Activated CD4-positive, alpha-beta T cell treated with anti-CD3 and anti-CD28 coated beads, Interleukin-2, amount 10 ng/mL, durations not matched to agents 7 days and 5 days (primary cell): ENCODE data around the gene MYL9. TPM values are rescaled to one million over a fixed set of nuclear protein-coding genes. Genes with fewer than 3 reads are reported as not detected.

Experiments
- CTCF ChIA-PET: fragments of 350-600 bp; sonication (Branson Sonifier 250); formaldehyde crosslinking; loops from one replicate; lab custom pipeline; 2021; ENCODE audit warnings: antibody characterized with exemption; lab: Charles Lee
- POLR2A ChIA-PET: fragments of 350-600 bp; sonication (Branson Sonifier 250); formaldehyde crosslinking; loops from one replicate; lab custom pipeline; 2021; ENCODE audit warnings: antibody characterized with exemption; lab: Charles Lee
- DNase-seq: peaks from one replicate; pipeline ENCODE4 v3.0.0-alpha.2; 2020
- H3K27ac Mint-ChIP-seq: one replicate; pipeline ENCODE4 v1.8.0; 2021; ENCODE audit warnings: mild to moderate bottlenecking, moderate library complexity, mixed read lengths
- H3K27me3 Mint-ChIP-seq: one replicate; pipeline ENCODE4 v1.8.0; 2021; ENCODE audit warnings: mixed read lengths
- H3K36me3 Mint-ChIP-seq: one replicate; pipeline ENCODE4 v1.8.0; 2021; ENCODE audit warnings: low read depth, mixed read lengths
- H3K4me1 Mint-ChIP-seq: one replicate; pipeline ENCODE4 v1.8.0; 2021; ENCODE audit warnings: mixed read lengths
- H3K4me3 Mint-ChIP-seq: one replicate; pipeline ENCODE4 v1.8.0; 2021; ENCODE audit warnings: mild to moderate bottlenecking, moderate library complexity, mixed read lengths
- H3K9me3 Mint-ChIP-seq: one replicate; pipeline ENCODE4 v1.8.0; 2021; ENCODE audit warnings: mixed read lengths
- total RNA-seq, 2 experiments: library from RNA; stranded (reverse); gene quantifications; one replicate each; pipeline ENCODE4 v1.2.3, GENCODE V29; 2021

The MYL9 gene
- total RNA-seq, result under 1 TPM; 0.25 to 0.42 TPM

DNA sequence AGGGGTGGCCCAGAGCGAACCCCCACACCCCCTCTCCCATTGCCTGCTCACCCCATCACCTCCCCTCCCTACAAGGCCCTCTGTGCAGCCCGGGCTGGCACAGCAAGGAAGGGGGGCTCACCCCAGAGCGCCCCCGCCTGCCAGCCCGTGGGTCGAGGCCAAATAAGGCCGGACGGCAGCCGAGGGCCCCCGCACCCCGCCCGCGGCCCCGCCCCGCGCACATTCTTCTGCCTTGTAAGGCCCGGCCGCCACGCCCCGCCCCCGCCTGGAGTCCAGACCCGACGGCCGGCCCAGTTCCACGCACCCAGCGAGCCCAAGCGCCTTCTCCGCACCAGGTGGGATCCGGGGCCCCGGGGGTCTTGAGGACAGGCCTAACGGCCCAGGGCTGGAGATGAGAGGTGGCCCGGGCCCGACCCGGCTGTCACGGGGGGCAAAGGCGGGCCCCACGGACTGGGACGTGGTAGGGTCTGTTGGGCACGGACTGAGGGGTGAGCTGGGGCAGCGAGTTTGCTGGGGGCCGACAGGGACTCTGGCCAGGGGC lies at the start of gene MYL9:
Gene MYL9, plus strand, starts transcription at position 293 of the 541 bp plus-strand sequence. CDS start 3,366 bp downstream, outside the sequence.
- no peak for DNase-seq
- POLR2A ChIA-PET, result no interaction called here
- Mint-ChIP-seq H3K9me3 (no peaks in the 10 kb centered on the region), H3K27ac (no peak within 1 kb of the TSS), H3K4me1 (no peaks in the 10 kb centered on the region), H3K27me3 (no peaks in the 10 kb centered on the region), H3K36me3 (no peaks in the 10 kb centered on the region), H3K4me3 (no peak within 1 kb of the TSS)
- CTCF ChIA-PET, result no interaction called here

DNA sequence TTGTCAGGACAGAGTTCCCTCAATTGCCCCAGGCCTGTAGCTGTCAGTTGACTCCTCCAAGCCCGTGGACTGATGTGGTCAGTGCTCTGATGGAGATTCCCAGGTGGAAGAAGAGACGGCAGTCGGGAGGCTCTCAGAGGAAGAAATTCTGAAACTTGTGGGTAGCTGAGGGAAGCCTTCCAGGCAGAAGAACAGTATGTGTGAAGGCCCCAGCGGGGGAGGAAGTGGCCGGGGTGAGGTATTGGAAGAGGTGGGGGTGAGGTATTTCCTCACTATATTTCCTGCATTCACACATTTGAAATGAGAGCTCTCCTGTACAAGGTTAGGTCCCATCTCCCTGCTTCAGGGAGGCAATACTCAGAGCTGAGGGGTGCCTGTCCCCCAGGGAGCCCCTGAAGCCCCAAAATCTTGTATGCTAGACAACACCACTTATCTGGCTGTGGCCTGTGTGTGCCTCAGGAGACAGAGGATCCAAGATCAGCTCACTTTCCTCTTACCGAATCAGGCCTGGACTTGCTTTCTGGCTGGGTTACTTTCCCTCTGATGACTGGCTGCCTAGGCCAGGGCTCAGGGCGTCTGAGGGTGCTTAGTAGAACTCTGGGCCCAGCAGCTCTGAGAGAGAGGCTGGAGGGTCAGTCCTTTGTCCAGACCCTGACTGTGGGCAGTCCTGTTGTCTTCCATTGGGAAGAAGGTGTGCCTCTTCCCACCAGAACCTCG lies 49.3 kb upstream of the MYL9 start:
- Mint-ChIP-seq H3K27me3 (no peaks in the 10 kb centered on the region), H3K4me3 (peak overlapping the region; percentile 49), H3K27ac (peak overlapping the region; percentile 92), H3K9me3 (no peaks in the 10 kb centered on the region), H3K4me1 (peaks cover 32% of the 10 kb centered on the region), H3K36me3 (no peaks in the 10 kb centered on the region)
- DNase-seq, result peak; percentile 74
- ChIA-PET POLR2A (interaction anchor here (0.6 to 0.9 kb wide), 2 partner anchors 19 to 90 kb away, joined by 3 read pairs; no protein-coding TSS in a partner anchor), CTCF (interaction anchor here (0.6 to 2.0 kb wide), 4 partner anchors 9 to 22 kb away, joined by 3 to 5 read pairs (median 4); no protein-coding TSS in a partner anchor)

DNA sequence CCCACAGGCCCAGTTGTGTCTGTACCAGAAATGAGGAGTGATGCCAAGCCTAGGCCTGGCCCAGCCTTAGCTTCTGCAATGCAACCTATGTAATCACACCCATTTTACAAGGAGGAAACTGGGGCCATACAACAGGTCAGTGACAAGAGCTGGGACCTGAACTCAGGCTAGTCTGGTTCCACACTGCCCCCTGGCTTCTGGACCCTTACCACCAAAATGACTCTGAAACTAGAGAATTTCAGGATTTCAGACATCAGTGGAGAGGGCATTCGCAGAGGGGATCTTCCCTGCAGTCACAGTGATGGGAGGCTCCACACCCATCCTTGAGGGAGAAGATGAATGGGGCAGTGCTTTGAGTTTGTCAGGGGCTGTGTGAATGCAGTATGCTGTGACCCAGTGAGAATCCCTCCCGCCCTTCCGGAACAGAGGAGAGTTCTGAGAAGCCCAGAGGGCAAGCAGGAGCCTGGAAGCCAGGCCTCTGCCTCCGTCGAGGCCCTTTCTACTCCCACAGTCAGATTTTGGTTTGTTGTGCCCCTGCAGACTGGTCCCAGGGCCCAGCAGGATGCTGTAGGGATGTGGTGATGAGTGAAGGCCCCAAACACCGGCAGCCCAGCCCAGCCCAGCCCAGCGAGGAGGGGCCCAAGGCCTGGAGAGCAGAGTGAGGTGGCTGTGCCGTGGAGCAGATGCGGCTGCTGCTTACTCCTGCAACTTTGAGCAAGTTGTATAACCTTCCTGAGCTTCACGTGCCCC lies 48.1 kb upstream of the MYL9 start:
- DNase-seq, result no peak
- H3K27me3 Mint-ChIP-seq, result no peaks in the 10 kb centered on the region
- H3K9me3 Mint-ChIP-seq, result no peaks in the 10 kb centered on the region
- no peak overlapping the region for H3K27ac Mint-ChIP-seq
- CTCF ChIA-PET, result interaction anchor here (0.6 to 2.0 kb wide), 3 partner anchors 11 to 18 kb away, joined by 3 to 5 read pairs (median 5); no protein-coding TSS in a partner anchor
- POLR2A ChIA-PET, result no interaction called here
- no peaks in the 10 kb centered on the region for H3K36me3 Mint-ChIP-seq
- H3K4me1 Mint-ChIP-seq, result peaks cover 32% of the 10 kb centered on the region
- no peak overlapping the region for H3K4me3 Mint-ChIP-seq

DNA sequence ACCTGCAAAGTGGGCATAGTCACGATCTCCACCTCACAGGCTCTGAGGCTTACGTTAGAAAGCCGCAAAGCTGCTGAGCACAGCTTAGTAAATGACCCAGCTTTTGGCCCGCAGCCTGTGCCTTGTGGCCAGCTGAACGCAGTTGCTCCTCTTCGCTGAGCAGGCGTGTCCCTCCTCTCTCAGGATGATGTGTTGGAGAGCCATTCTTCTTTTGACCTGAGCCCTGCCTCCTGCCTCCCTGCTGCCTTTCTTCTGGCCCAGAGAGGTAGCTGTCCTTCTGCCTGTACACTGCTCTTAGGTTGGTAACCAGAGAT lies 47.6 kb upstream of the MYL9 start:
- POLR2A ChIA-PET, result no interaction called here
- peaks cover 32% of the 10 kb centered on the region for H3K4me1 Mint-ChIP-seq
- CTCF ChIA-PET, result interaction anchor here (1.0 to 1.3 kb wide), 2 partner anchors 12 to 112 kb away, joined by 3 to 5 read pairs; partner anchors contain the start of gene RAB5IF

DNA sequence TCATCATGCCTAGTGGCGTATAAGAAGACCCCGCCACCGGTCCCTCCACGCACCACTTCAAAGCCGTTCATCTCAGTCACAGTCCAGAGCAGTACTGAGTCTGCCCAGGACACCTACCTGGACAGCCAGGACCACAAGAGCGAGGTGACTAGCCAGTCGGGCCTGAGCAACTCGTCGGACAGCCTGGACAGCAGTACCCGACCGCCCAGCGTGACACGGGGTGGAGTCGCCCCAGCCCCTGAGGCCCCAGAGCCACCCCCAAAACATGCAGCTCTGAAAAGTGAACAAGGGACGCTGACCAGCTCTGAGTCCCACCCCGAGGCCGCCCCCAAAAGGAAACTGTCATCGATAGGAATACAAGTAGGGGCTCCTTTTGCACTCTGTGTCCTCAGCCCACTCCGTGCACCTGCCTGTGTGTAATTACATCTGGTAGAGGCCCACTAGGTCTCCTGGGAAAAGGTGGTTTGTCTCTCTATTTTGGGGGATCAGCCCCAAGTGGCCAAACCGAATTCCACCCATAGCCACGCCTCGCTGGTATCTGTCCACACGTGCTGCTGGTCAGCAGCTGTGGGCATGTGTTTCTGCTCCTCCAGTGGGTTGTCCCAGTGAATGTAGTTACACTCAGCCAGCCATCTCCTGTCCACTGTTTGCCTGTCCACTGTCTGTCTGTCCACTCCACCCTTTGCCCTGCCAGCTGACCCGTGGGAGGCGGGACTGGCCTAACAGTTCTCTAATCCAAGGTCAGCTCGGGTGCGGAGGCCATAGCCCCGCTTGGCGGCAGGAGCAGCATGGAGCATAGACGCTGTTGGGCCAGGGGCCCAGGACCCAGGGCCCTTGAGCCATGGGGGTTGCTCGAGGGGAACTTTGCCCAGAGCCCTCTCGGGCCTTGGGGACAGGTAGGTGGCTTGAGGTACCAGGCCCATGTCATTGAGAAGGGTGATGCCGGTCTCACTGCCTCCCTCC lies 44.3 kb upstream of the MYL9 start:
- DNase-seq, result no peak
- ChIA-PET CTCF (interaction anchor here (0.6 to 1.1 kb wide), 3 partner anchors 10 to 487 kb away, joined by 3 read pairs; no protein-coding TSS in a partner anchor), POLR2A (interaction anchor here (0.6 kb wide), 1 partner anchor 142 kb away, joined by 6 read pairs; no protein-coding TSS in a partner anchor)
- H3K4me1 Mint-ChIP-seq, result peaks cover 19% of the 10 kb centered on the region
- no peaks in the 10 kb centered on the region for H3K9me3 Mint-ChIP-seq
- H3K36me3 Mint-ChIP-seq, result peaks cover 4% of the 10 kb centered on the region
- no peak overlapping the region for H3K27ac Mint-ChIP-seq
- H3K27me3 Mint-ChIP-seq, result no peaks in the 10 kb centered on the region
- no peak overlapping the region for H3K4me3 Mint-ChIP-seq

More for the DNA sequence above, 47.6 kb upstream of the MYL9 start:
- no peaks in the 10 kb centered on the region for H3K9me3 Mint-ChIP-seq
- no peak overlapping the region for H3K27ac Mint-ChIP-seq
- H3K27me3 Mint-ChIP-seq, result no peaks in the 10 kb centered on the region
- DNase-seq, result no peak
- H3K36me3 Mint-ChIP-seq, result no peaks in the 10 kb centered on the region
- no peak overlapping the region for H3K4me3 Mint-ChIP-seq

DNA sequence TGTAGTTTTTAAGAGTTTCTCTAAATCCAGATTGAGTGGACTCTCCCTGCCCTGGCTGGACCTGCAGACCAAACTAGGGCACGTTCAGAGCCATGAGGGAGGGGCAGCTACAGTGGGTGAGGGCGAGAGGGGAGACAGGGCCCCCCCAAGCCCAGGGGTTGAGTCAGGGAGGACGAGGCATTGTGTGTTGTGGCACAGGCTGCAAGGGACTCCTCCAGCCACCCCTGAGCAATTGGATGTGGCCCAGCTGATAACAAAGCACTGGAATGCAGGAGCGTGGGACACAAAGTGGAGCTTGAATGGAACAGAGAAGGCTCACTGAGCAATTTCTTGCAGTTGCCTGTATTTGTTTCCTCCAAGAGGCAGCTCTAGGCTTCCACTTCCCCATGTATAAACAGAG lies 43.5 kb upstream of the MYL9 start:
- no peak overlapping the region for H3K27ac Mint-ChIP-seq
- peaks cover 10% of the 10 kb centered on the region for H3K4me1 Mint-ChIP-seq
- peaks cover 4% of the 10 kb centered on the region for H3K36me3 Mint-ChIP-seq
- ChIA-PET CTCF (interaction anchor here (0.9 to 1.1 kb wide), 3 partner anchors 9 to 88 kb away, joined by 3 read pairs; no protein-coding TSS in a partner anchor), POLR2A (no interaction called here)
- no peaks in the 10 kb centered on the region for H3K9me3 Mint-ChIP-seq
- no peak for DNase-seq
- no peak overlapping the region for H3K4me3 Mint-ChIP-seq
- H3K27me3 Mint-ChIP-seq, result no peaks in the 10 kb centered on the region

DNA sequence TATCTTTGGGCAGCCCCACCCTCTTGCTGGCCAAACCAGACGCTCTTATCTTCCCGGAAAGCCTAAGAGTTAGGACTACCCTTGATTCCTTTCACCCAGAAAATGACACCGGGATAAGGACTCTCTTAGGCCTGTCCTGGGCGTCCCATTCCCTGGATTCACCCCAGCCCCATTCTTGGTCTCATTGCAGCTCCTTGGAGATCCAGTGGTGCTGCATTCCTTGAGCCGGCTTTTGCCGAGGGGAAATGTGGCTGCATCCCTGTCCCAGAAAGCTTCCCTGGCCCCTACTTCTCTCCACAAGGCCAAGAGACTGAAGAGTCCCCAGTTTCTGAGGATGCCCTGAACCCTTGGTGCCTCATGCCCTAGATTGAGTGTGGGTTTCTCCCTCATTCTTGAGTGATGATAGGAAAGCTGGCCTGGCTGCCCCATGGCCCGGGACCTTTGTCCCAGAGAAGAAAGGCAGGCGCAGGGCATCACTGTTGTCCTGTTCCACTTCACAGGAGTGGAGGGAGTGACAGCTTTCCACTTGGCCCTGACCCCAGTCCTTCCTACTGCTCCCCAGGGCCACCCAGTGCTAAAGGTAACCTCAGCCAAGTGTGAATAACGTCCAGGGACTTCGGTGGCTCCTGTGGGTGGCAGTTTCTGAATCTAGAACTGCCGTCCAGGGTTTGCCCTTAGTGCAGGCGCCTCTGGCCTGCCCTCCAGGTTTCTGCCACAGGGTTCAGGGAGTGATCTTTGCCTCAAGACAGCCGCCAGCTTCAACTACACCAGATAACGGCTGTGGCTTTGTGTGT lies 42.7 kb upstream of the MYL9 start:
- H3K36me3 Mint-ChIP-seq, result peaks cover 7% of the 10 kb centered on the region
- POLR2A ChIA-PET, result no interaction called here
- H3K9me3 Mint-ChIP-seq, result no peaks in the 10 kb centered on the region
- peaks cover 4% of the 10 kb centered on the region for H3K4me1 Mint-ChIP-seq
- H3K27me3 Mint-ChIP-seq, result no peaks in the 10 kb centered on the region
- CTCF ChIA-PET, result interaction anchor here (0.9 to 1.1 kb wide), 2 partner anchors 8 to 88 kb away, joined by 3 read pairs; no protein-coding TSS in a partner anchor
- no peak overlapping the region for H3K27ac Mint-ChIP-seq
- DNase-seq, result no peak
- H3K4me3 Mint-ChIP-seq, result no peak overlapping the region

DNA sequence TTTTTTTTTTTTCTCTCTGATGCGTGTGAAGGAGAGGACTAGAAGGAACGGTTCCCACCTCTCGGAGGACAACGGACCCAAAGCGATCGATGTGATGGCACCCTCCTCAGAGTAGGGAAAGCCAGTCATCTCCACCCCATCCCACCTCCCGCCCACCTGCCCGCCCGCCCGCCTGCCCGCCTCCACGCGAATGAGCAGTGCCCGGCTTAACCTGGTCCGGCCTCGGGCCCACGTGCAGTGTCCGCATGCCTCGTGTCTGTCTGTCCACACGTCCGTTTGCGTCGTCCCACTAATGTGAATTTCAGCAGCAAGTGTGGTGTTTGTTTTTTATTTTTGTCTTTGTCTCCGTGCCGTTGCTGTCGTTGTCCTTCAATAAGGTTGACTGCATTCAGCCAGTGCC lies 42.1 kb upstream of the MYL9 start:
- peaks cover 9% of the 10 kb centered on the region for H3K36me3 Mint-ChIP-seq
- H3K4me3 Mint-ChIP-seq, result no peak overlapping the region
- no peak for DNase-seq
- ChIA-PET CTCF (no interaction called here), POLR2A (no interaction called here)
- H3K27me3 Mint-ChIP-seq, result no peaks in the 10 kb centered on the region
- H3K27ac Mint-ChIP-seq, result no peak overlapping the region
- H3K4me1 Mint-ChIP-seq, result no peaks in the 10 kb centered on the region
- H3K9me3 Mint-ChIP-seq, result no peaks in the 10 kb centered on the region

DNA sequence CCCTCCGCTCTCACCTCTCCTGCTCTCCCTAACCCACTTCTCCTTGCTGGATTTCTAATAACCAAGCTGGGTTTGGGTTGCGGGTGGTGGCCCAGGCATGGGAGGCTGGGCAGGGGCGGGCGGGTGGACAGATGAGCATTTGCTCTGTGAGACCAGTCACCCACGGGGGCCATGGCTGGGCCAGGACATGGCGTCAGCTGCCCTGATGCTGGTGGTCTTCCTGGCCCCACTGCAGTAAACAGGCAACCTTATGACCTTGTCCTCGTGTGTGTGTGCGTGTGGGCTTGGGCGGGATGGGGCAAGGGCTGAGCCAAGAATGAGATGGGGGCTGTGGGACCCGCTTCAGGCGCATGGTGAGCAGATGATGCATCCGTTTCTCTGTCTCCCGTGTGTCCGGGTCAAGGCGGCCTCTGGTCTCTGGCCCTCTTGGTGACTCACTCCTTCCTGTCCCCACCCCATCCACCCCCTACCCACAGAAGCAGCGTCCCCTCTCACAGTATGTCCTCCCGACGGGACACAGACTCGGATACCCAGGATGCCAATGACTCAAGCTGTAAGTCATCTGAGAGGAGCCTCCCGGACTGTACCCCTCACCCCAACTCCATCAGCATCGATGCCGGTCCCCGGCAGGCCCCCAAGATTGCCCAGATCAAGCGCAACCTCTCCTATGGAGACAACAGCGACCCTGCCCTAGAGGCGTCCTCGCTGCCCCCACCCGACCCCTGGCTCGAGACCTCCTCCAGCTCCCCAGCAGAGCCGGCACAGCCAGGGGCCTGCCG lies 41.4 kb upstream of the MYL9 start:
- DNase-seq, result no peak
- H3K27me3 Mint-ChIP-seq, result no peaks in the 10 kb centered on the region
- peaks cover 11% of the 10 kb centered on the region for H3K36me3 Mint-ChIP-seq
- no peaks in the 10 kb centered on the region for H3K9me3 Mint-ChIP-seq
- no peak overlapping the region for H3K27ac Mint-ChIP-seq
- ChIA-PET CTCF (interaction anchor here (0.6 to 1.2 kb wide), 4 partner anchors 8 to 823 kb away, joined by 3 to 4 read pairs (median 3); no protein-coding TSS in a partner anchor), POLR2A (no interaction called here)
- no peaks in the 10 kb centered on the region for H3K4me1 Mint-ChIP-seq
- no peak overlapping the region for H3K4me3 Mint-ChIP-seq

DNA sequence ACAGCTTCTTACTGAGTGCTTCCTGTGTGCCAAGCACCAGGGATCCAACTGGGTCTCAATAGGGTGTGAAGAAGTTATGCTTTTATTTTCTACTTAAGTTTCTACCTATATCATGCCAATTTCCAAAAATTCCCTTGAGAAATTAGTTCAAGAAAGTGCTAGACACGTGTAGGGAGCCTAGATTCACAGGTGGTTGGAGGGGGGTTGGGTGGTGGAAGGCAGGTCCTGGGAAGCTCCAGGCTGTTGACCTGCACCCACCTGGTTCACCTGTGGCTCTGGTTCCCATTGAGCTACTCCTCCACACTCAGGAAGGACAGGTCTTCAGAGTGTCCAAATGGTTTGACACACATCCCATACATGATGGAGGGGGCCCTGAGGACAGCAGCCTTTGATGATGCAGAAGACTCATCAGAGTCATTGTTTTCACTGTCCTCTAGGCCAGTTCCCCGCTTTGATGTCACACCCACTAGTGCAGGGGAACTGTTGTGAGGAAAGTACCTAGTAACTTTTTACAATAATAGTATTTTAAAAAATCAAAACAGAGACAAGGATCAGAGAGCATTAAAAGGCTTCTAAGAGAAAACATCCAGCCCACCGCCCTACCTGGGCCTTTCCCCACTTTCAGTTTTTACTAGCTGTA lies 39.8 kb upstream of the MYL9 start:
- no peak overlapping the region for H3K4me3 Mint-ChIP-seq
- H3K27ac Mint-ChIP-seq, result no peak overlapping the region
- H3K4me1 Mint-ChIP-seq, result peaks cover 4% of the 10 kb centered on the region
- DNase-seq, result no peak
- no peaks in the 10 kb centered on the region for H3K9me3 Mint-ChIP-seq
- ChIA-PET CTCF (interaction anchor here (0.9 to 1.2 kb wide), 2 partner anchors 10 to 15 kb away, joined by 3 read pairs; no protein-coding TSS in a partner anchor), POLR2A (no interaction called here)
- H3K27me3 Mint-ChIP-seq, result no peaks in the 10 kb centered on the region
- H3K36me3 Mint-ChIP-seq, result peaks cover 11% of the 10 kb centered on the region
